ENCODE measurements around the gene TMBIM4. TPM values are rescaled to one million over a fixed set of nuclear protein-coding genes. Genes with fewer than 3 reads are reported as not detected.

The TMBIM4 gene
- total RNA-seq, 1 experiment from 2014 or later = 18.4 TPM

- H2BK20ac ChIP-seq (ENCODE audit: low read depth, low read length, poor library complexity, severe bottlenecking) = no peak overlapping the region
- H2AK5ac ChIP-seq (ENCODE audit: insufficient read length, low read length) = no peak overlapping the region
- Mint-ChIP-seq H3K27me3 (ENCODE audit: low read depth) (no peaks in the 10 kb centered on the region), H3K4me3 (no peak overlapping the region), H3K9me3 (no peaks in the 10 kb centered on the region), H3K27ac (no peak overlapping the region), H3K36me3 (ENCODE audit: insufficient read depth in 1 of 3, low read depth in 3 of 3) (peaks cover 0 to 1% (median 0%) of the 10 kb centered on the region in 3 experiments; a peak in 2 of 7 replicates), H3K4me1 (peaks cover 17 to 21% of the 10 kb centered on the region in 2 experiments)
- no peak overlapping the region for H3K14ac ChIP-seq (ENCODE audit: insufficient read depth, low read length)
- TF ChIP-seq CTCF (conservative IDR thresholded peaks at IDR 0.05) = no peak
- H2BK5ac ChIP-seq (ENCODE audit: insufficient read length, low read length) = no peak overlapping the region
- no peaks in the 10 kb centered on the region for H3K79me2 ChIP-seq (ENCODE audit: insufficient read depth, low read length)
- no peak overlapping the region for H3K18ac ChIP-seq (ENCODE audit: insufficient read length, low read depth, low read length)
- H2AFZ ChIP-seq (ENCODE audit: low read length) = no peak overlapping the region
- no peak overlapping the region for H4K91ac ChIP-seq (ENCODE audit: insufficient read length, low read depth, low read length)
- no peak overlapping the region for H3K9ac ChIP-seq (ENCODE audit: extremely low read depth, insufficient read length, low read length)
- no peak overlapping the region for H3K27ac ChIP-seq (ENCODE audit: insufficient read length, low read depth, low read length)
- no CpG with 5 or more reads among the region's 4 CpGs for WGBS (ENCODE audit: extremely low coverage, insufficient read length, low lambda C conversion rate)
- H2BK12ac ChIP-seq (ENCODE audit: insufficient read length, low read depth, low read length) = no peak overlapping the region
- no peak overlapping the region for H4K5ac ChIP-seq (ENCODE audit: insufficient read length, low read depth, low read length)
- H3K23me2 ChIP-seq (ENCODE audit: insufficient read length, low read depth, low read length, poor library complexity, severe bottlenecking) = no peaks in the 10 kb centered on the region
- no peak for DNase-seq
- H3K23ac ChIP-seq (ENCODE audit: insufficient read length, low read depth, low read length) = no peak overlapping the region
- H3T11ph ChIP-seq (ENCODE audit: low read length) = no peak overlapping the region
- H3K4me2 ChIP-seq (ENCODE audit: insufficient read depth, insufficient read length, low read length) = no peak overlapping the region
- no peak overlapping the region for H2BK120ac ChIP-seq (ENCODE audit: low read depth, low read length, poor library complexity, severe bottlenecking)
- peaks cover 6% of the 10 kb centered on the region; the same call in 1 of the 2 replicates for H3K4me1 ChIP-seq (ENCODE audit: insufficient read depth, low read length)
- no peak overlapping the region for H2BK15ac ChIP-seq (ENCODE audit: low read depth, low read length)
- no peak overlapping the region for H3K4ac ChIP-seq (ENCODE audit: low read depth, low read length)
- H3K79me1 ChIP-seq (ENCODE audit: insufficient read depth, low read depth, low read length, poor library complexity, severe bottlenecking) = no peaks in the 10 kb centered on the region
- H4K8ac ChIP-seq (replicated peaks; ENCODE audit: insufficient read length, low read depth, low read length) = no peak overlapping the region
- no peaks in the 10 kb centered on the region for H3K27me3 ChIP-seq (ENCODE audit: insufficient read depth, low read length)
- H4K20me1 ChIP-seq (ENCODE audit: control insufficient read depth, insufficient read depth, insufficient read length) = no peaks in the 10 kb centered on the region
- H3K56ac ChIP-seq (ENCODE audit: insufficient read length, low read depth, low read length) = no peak overlapping the region
- no peaks in the 10 kb centered on the region for H3K9me3 ChIP-seq (ENCODE audit: control insufficient read depth, low read depth, low read length)
Measured at GRCh38 chr12:66109056-66109455, 60.7 kb downstream of the TMBIM4 start.
